ENCODE results near the gene SNAPIN. TPM values are rescaled to one million over a fixed set of nuclear protein-coding genes. Genes with fewer than 3 reads are reported as not detected.

The SNAPIN gene
- total and polyA plus RNA-seq, 9 of the 15 experiments (the other 6 are each of a cell fraction or from before 2014, with no cell fraction given) = 11.2 to 43.9 (median 32.3) TPM

DNA sequence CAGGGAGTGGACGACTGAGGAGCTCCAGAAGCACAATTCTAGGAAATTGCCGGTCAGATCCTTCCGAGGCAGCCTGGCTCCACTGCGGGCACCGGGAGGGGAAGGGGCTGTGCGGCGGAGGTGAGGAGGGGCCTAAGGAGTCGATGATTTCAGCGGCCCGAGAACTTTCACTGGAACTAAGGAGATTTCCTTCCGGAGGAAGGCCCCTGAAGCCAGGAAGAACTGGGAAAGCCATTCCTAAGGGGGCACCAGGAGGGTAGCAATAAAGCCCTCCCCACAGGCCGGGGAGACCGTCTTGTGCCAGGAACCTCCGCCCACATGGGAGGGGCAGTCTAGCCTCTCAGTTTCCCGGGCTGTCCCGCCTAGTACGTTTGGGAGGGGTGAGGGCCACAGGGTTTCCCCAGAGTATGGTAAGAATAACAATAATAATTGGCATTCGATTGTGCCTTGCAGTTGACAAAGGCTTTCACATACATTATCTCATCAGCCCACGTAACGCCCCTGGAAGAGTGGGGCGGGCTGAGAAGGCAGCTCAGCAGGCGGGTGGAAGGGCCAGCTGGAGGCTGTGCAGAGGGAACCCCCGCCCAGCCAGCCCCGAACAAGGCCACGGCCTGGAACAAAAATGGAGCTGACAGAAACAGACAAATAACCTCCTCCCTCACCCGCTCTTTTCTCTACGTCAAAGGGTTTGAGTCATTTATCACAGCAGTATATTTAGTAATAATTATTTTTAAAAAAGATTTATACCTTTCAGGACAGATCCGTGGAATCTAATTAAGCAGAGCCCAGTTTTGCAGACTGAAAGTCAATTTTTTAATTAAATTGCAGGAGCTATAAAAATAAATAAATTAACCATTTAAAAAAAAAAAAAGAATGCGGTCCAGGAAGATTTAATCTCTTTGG is 39.8 kb downstream of the SNAPIN start (continued):
- TF ChIP-seq, protein P1, sequence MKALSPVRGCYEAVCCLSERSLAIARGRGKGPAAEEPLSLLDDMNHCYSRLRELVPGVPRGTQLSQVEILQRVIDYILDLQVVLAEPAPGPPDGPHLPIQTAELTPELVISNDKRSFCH (CRISPR knock-in tag; IDR thresholded peaks at IDR 0.05) = no peak
- TF ChIP-seq, protein P1 (tag; IDR thresholded peaks at IDR 0.05) = no peak
- no peak for TF ChIP-seq ZNF354B (CRISPR knock-in tag; IDR thresholded peaks at IDR 0.05)
- TF ChIP-seq, protein P2, sequence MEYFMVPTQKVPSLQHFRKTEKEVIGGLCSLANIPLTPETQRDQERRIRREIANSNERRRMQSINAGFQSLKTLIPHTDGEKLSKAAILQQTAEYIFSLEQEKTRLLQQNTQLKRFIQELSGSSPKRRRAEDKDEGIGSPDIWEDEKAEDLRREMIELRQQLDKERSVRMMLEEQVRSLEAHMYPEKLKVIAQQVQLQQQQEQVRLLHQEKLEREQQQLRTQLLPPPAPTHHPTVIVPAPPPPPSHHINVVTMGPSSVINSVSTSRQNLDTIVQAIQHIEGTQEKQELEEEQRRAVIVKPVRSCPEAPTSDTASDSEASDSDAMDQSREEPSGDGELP (CRISPR knock-in tag; IDR thresholded peaks at IDR 0.05; ENCODE audit: borderline replicate concordance) = peak; percentile 91
- TF ChIP-seq MYNN (IDR thresholded peaks at IDR 0.05) = no peak
- TF ChIP-seq MYNN (CRISPR knock-in tag; IDR thresholded peaks at IDR 0.05) = no peak
- no peak for TF ChIP-seq FIP1L1 (IDR thresholded peaks at IDR 0.05; ENCODE audit: low read depth, low read length, poor library complexity, severe bottlenecking)
- TF ChIP-seq CREM (IDR thresholded peaks at IDR 0.05; ENCODE audit: low read depth) = peak; percentile 57
- TF ChIP-seq ZNF780A (CRISPR knock-in tag; IDR thresholded peaks at IDR 0.05) = no peak
- no peak for TF ChIP-seq HDAC2 (IDR thresholded peaks at IDR 0.05)
- no peak for TF ChIP-seq SETDB1 (IDR thresholded peaks at IDR 0.05; ENCODE audit: low read length)
- TF ChIP-seq TOE1 (IDR thresholded peaks at IDR 0.05; ENCODE audit: borderline replicate concordance) = no peak
- no peak for TF ChIP-seq TOE1 (CRISPR knock-in tag; IDR thresholded peaks at IDR 0.05; ENCODE audit: borderline replicate concordance, low read depth)
- TF ChIP-seq, protein P3, sequence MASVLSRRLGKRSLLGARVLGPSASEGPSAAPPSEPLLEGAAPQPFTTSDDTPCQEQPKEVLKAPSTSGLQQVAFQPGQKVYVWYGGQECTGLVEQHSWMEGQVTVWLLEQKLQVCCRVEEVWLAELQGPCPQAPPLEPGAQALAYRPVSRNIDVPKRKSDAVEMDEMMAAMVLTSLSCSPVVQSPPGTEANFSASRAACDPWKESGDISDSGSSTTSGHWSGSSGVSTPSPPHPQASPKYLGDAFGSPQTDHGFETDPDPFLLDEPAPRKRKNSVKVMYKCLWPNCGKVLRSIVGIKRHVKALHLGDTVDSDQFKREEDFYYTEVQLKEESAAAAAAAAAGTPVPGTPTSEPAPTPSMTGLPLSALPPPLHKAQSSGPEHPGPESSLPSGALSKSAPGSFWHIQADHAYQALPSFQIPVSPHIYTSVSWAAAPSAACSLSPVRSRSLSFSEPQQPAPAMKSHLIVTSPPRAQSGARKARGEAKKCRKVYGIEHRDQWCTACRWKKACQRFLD (CRISPR knock-in tag; IDR thresholded peaks at IDR 0.05) = peak; percentile 9; the same call in 1 of the 2 replicates
- peak; percentile 31 for TF ChIP-seq DACH1 (IDR thresholded peaks at IDR 0.05; ENCODE audit: partially characterized antibody)
- TF ChIP-seq, protein P4, sequence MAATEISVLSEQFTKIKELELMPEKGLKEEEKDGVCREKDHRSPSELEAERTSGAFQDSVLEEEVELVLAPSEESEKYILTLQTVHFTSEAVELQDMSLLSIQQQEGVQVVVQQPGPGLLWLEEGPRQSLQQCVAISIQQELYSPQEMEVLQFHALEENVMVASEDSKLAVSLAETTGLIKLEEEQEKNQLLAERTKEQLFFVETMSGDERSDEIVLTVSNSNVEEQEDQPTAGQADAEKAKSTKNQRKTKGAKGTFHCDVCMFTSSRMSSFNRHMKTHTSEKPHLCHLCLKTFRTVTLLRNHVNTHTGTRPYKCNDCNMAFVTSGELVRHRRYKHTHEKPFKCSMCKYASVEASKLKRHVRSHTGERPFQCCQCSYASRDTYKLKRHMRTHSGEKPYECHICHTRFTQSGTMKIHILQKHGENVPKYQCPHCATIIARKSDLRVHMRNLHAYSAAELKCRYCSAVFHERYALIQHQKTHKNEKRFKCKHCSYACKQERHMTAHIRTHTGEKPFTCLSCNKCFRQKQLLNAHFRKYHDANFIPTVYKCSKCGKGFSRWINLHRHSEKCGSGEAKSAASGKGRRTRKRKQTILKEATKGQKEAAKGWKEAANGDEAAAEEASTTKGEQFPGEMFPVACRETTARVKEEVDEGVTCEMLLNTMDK (IDR thresholded peaks at IDR 0.05; ENCODE audit: borderline replicate concordance, insufficient read depth, low read depth, low read length, poor library complexity, severe bottlenecking) = no peak
- TF ChIP-seq CREBBP (IDR thresholded peaks at IDR 0.05; ENCODE audit: low read depth, low read length) = no peak
- no peak for TF ChIP-seq TGIF2 (CRISPR knock-in tag; IDR thresholded peaks at IDR 0.05)
- peak; percentile 40; the same call in 1 of the 2 replicates for TF ChIP-seq ZBTB7A (IDR thresholded peaks at IDR 0.05; ENCODE audit: borderline replicate concordance, control insufficient read depth, low read depth, low read length)
- no peak; a peak in 1 of 4 replicates for TF ChIP-seq SIN3A (IDR thresholded peaks at IDR 0.05; ENCODE audit: borderline replicate concordance in 2 of 2, control insufficient read depth in 1 of 2, low read depth in 2 of 2, low read length in 2 of 2)
- no peak for TF ChIP-seq ZNF253 (CRISPR knock-in tag; conservative IDR thresholded peaks at IDR 0.05)
- TF ChIP-seq CBX1 (IDR thresholded peaks at IDR 0.05; ENCODE audit: low read depth) = no peak
- TF ChIP-seq NRF1 (conservative IDR thresholded peaks at IDR 0.05 in 1 of 2, IDR thresholded peaks at IDR 0.05 in 1 of 2) = peak; percentile 50 to 58
- no peak for TF ChIP-seq ZZZ3 (IDR thresholded peaks at IDR 0.05)

Measured in K562 (cell line).